ENCODE results near the gene SMYD3. TPM values are rescaled to one million over a fixed set of nuclear protein-coding genes. Genes with fewer than 3 reads are reported as not detected.

The SMYD3 gene
- total RNA-seq, 1 experiment from 2014 or later = 25.5 TPM

DNA sequence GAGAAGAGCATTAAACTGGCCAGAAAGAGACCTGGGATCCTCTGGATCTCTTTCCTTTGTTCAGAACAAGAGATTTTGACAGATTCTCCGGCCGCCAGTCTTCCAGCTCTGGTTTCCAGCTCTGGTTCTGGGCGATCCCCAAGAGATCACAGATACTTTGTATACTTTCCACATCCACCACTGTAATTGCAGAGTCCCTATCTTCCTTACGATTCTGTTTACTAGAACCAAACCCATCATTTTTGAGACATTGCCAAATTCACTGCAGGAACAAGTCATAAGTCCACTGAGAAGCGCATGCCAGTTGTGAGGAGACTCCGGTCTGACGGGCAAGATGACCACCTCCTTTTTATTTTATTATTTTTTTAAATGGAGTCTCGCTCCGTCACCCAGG lies 505.2 kb downstream of the SMYD3 start:
- no peak overlapping the region; a peak in 1 of 7 replicates for H3K27ac Mint-ChIP-seq
- no peak for DNase-seq
- no peak overlapping the region for H3K4me2 ChIP-seq (ENCODE audit: insufficient read depth, insufficient read length, low read length)

More for the DNA sequence above, 505.2 kb downstream of the SMYD3 start:
- Histone ChIP-seq H2BK5ac (ENCODE audit: insufficient read length, low read length) (no peak overlapping the region), H2BK120ac (ENCODE audit: low read depth, low read length, poor library complexity, severe bottlenecking) (no peak overlapping the region), H3T11ph (ENCODE audit: low read length) (no peak overlapping the region), H3K27me3 (ENCODE audit: insufficient read depth, low read length) (no peaks in the 10 kb centered on the region), H3K56ac (ENCODE audit: insufficient read length, low read depth, low read length) (no peak overlapping the region), H4K20me1 (ENCODE audit: control insufficient read depth, insufficient read depth, insufficient read length) (no peaks in the 10 kb centered on the region), H3K79me1 (ENCODE audit: insufficient read depth, low read depth, low read length, poor library complexity, severe bottlenecking) (no peaks in the 10 kb centered on the region), H3K9ac (ENCODE audit: extremely low read depth, insufficient read length, low read length) (no peak overlapping the region), H2AK5ac (ENCODE audit: insufficient read length, low read length) (no peak overlapping the region), H4K8ac (replicated peaks; ENCODE audit: insufficient read length, low read depth, low read length) (no peak overlapping the region), H3K4ac (ENCODE audit: low read depth, low read length) (no peak overlapping the region), H3K4me1 (ENCODE audit: insufficient read depth, low read length) (peaks cover 2% of the 10 kb centered on the region; the same call in 1 of the 2 replicates), H3K79me2 (ENCODE audit: insufficient read depth, low read length) (no peaks in the 10 kb centered on the region), H3K18ac (ENCODE audit: insufficient read length, low read depth, low read length) (no peak overlapping the region), H2BK12ac (ENCODE audit: insufficient read length, low read depth, low read length) (no peak overlapping the region), H4K91ac (ENCODE audit: insufficient read length, low read depth, low read length) (no peak overlapping the region), H2AFZ (ENCODE audit: low read length) (no peak overlapping the region), H3K23me2 (ENCODE audit: insufficient read length, low read depth, low read length, poor library complexity, severe bottlenecking) (no peaks in the 10 kb centered on the region), H3K27ac (ENCODE audit: insufficient read length, low read depth, low read length) (no peak overlapping the region), H3K9me3 (ENCODE audit: control insufficient read depth, low read depth, low read length) (no peaks in the 10 kb centered on the region), H4K5ac (ENCODE audit: insufficient read length, low read depth, low read length) (no peak overlapping the region), H3K14ac (ENCODE audit: insufficient read depth, low read length) (no peak overlapping the region), H2BK20ac (ENCODE audit: low read depth, low read length, poor library complexity, severe bottlenecking) (no peak overlapping the region), H3K23ac (ENCODE audit: insufficient read length, low read depth, low read length) (no peak overlapping the region), H2BK15ac (ENCODE audit: low read depth, low read length) (no peak overlapping the region)
- no peak overlapping the region for H3K4me3 Mint-ChIP-seq
- no CpG with 5 or more reads among the region's 9 CpGs for WGBS (ENCODE audit: extremely low coverage, insufficient read length, low lambda C conversion rate)
- peaks cover 12 to 17% of the 10 kb centered on the region in 2 experiments for H3K4me1 Mint-ChIP-seq
- no peaks in the 10 kb centered on the region for H3K9me3 Mint-ChIP-seq
- H3K36me3 Mint-ChIP-seq (ENCODE audit: insufficient read depth in 1 of 3, low read depth in 3 of 3) = peaks cover 0 to 3% (median 2%) of the 10 kb centered on the region in 3 experiments; a peak in 2 of 7 replicates
- no peak for TF ChIP-seq CTCF (conservative IDR thresholded peaks at IDR 0.05)
- no peaks in the 10 kb centered on the region for H3K27me3 Mint-ChIP-seq (ENCODE audit: low read depth)

All from H9 (cell line).